ENCODE results near the gene ALDH2. TPM values are rescaled to one million over a fixed set of nuclear protein-coding genes. Genes with fewer than 3 reads are reported as not detected.
A peak's percentile ranks its signal among the peaks of the same experiment; 100 is the strongest.

ALDH2 gene
- total RNA-seq, 4 donors from 2014 or later, result 13.1 to 102 (median 73.5) TPM

DNA sequence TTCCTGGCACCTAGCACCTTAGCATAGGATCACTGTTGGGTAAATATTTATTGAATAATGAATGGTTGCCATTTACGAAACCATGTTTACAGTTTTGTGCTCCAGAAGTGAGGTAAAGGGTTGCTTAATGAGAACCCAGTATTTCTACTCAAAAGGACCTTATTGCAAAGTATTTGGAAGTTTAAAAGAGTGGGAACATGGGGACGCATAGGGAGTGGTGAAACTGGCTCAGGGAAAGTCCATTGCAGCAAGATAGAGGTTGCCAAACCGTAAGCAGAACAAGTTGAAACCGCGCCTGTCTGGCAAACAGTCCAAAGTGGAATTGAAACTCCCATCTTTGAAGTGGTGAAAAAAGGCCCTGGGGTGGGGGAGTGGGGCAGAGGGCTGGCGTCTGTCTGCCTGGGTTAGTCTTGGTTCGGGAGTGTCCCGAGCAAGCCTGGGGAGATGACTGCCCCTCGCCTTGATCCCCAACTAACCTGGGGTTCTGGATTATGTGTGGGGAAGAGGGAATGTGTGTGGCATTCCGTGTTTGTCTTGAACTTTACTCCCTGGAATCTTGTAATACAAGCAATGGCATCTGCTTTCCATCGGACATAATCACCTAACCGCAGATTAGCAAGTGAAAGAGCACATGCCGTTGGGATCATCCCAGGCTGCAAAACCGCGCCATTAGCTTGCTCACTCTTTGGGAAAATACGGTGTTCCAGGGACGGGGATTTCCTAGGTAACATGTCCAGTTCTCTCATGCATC, 7.2 kb downstream of the ALDH2 start:
- intact Hi-C loops (cut with DNase I; ENCODE audit: low total_unique reads), result no loop called here

DNA sequence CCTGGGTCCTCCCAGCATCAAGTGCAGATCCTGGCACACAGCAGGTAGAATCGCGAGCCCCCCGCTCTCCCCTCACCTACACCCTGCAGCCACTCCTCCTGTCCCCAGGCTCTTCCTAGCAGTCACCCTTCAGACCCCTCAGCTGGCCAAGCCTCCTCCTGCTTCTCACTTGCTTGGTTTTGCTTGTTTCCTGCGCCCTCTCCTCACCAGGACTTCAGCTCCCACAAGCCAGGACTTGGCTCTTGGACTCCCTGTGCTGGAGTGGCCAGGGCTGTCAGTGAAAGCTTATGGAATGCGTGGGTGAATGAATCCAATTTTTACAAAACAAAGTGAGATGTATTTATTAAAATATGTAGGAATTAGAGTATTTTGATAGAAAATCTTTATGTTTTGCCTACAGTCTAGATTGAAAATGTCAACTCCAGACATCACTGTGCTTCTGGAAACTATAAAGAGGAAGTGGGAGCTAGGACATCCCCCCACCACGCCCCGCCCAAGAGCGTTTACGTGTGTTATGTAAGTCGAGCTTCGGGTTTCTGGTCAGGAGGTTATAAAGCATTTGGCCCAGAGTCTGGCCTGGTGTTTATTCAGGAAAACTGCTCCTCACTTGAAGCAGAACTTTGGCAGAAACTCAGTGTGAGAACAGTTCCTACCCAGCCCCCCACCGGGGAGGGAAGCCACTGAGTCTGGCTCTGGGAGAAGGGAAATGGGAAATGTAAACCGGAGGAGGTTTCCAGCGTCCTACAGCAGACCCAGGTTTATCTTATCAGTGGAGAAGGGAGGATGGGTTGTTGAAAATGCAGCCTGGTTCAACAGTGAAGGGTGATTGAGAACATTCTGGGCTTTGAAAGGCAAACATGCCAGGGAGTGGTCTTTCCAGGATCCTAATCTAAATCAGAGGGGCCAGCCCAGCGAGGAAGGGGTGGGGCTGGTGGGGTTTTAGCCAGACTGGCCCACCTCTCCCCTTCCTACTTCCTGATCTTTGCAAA, 8.8 kb downstream of the ALDH2 start:
- intact Hi-C loops (cut with DNase I; ENCODE audit: low total_unique reads), result no loop called here
- H3K27me3 ChIP-seq, result no peaks in the 10 kb centered on the region
- DNase-seq, result peak; percentile 82 to 90
- H3K4me1 ChIP-seq, result peaks cover 19 to 27% of the 10 kb centered on the region in 2 donors
- H3K4me3 ChIP-seq, result peak overlapping the region in 1 of 2 donors; percentile 12
- H3K36me3 ChIP-seq, result no peaks in the 10 kb centered on the region
- TF ChIP-seq, protein P1, sequence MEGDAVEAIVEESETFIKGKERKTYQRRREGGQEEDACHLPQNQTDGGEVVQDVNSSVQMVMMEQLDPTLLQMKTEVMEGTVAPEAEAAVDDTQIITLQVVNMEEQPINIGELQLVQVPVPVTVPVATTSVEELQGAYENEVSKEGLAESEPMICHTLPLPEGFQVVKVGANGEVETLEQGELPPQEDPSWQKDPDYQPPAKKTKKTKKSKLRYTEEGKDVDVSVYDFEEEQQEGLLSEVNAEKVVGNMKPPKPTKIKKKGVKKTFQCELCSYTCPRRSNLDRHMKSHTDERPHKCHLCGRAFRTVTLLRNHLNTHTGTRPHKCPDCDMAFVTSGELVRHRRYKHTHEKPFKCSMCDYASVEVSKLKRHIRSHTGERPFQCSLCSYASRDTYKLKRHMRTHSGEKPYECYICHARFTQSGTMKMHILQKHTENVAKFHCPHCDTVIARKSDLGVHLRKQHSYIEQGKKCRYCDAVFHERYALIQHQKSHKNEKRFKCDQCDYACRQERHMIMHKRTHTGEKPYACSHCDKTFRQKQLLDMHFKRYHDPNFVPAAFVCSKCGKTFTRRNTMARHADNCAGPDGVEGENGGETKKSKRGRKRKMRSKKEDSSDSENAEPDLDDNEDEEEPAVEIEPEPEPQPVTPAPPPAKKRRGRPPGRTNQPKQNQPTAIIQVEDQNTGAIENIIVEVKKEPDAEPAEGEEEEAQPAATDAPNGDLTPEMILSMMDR (IDR thresholded peaks at IDR 0.05), result peak in 1 of 4 experiments; percentile 15
- peak; percentile 44 to 65 for TF ChIP-seq POLR2A (IDR thresholded peaks at IDR 0.05)
- peak overlapping the region; percentile 83 to 92 for H3K27ac ChIP-seq
- no peaks in the 10 kb centered on the region for H3K9me3 ChIP-seq

More for the DNA sequence above, 7.2 kb downstream of the ALDH2 start:
- H3K27me3 ChIP-seq, result no peaks in the 10 kb centered on the region
- H3K9me3 ChIP-seq, result no peaks in the 10 kb centered on the region
- H3K36me3 ChIP-seq, result no peaks in the 10 kb centered on the region
- peaks cover 22 to 27% of the 10 kb centered on the region in 2 donors for H3K4me1 ChIP-seq
- no peak for TF ChIP-seq POLR2A (IDR thresholded peaks at IDR 0.05)
- TF ChIP-seq, protein P1 (IDR thresholded peaks at IDR 0.05), result no peak
- DNase-seq, result peak; percentile 87 to 91
- peak overlapping the region; percentile 83 to 92 for H3K27ac ChIP-seq
- peak overlapping the region; percentile 5 to 12 for H3K4me3 ChIP-seq

DNA sequence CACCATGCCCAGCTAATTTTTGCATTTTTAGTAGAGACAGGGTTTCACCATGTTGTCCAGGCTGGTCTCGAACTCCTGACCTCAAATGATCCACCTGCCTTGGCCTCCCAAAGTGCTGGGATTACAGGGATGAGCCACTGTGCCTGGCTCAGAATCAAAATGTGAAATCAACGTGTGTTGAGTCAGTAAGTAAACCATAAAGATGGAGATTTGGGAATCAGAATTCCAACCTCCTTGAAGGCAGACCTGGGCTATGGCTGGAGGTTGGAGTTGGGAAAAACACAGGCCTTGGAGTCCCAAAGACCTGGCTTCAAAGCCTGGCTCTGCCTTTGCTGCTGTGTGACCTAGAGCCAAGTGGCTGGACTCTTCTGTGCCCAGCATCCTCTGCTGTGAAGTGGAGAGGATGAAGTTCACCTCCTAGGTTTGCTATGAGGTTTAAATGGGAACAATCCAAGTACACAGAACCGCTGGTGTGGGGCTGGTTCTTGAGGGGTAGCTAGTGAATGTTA, 10.2 kb downstream of the ALDH2 start:
- no peak for DNase-seq
- H3K4me3 ChIP-seq, result no peak overlapping the region
- intact Hi-C loops (cut with DNase I; ENCODE audit: low total_unique reads), result no loop called here
- H3K27me3 ChIP-seq, result no peaks in the 10 kb centered on the region
- TF ChIP-seq POLR2A (IDR thresholded peaks at IDR 0.05), result no peak
- TF ChIP-seq, protein P1 (IDR thresholded peaks at IDR 0.05), result no peak
- H3K4me1 ChIP-seq, result peaks cover 19 to 27% of the 10 kb centered on the region in 2 donors
- no peaks in the 10 kb centered on the region for H3K9me3 ChIP-seq
- H3K36me3 ChIP-seq, result no peaks in the 10 kb centered on the region
- peak overlapping the region; percentile 83 to 92 for H3K27ac ChIP-seq

DNA sequence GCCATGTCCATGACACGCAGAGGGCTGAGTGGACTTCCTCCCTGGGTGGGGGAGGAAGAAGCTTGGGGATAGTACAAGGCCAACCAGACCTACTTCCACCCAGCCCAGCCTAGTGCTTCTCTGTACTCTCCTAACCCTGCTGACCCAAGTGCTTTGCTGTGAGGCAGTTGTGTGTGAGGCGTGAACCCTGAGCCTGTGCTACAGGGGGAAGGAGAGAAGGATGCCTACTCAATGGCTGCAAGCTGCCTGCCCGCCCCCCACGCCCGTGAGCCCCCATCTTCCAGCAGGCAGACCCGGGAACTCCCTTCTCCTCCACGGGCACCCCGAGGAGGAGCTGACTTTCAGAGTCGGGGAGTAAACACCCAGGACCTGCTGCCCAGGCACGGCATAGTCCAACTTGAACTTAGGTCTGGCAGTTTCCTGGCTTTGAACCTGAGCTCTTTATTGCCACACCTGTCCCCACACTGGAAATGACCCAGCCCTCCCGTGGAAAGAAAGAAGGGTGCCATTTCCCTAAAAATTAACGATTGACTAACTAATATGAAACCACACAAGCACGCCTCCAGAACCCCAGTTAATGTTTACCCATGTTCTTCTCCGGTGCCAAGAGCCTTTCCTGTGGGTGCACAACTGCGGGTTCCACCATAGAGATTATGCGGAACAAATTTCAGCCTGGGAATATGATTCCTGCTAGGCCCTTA, 10.8 kb downstream of the ALDH2 start:
- H3K27ac ChIP-seq, result peak overlapping the region; percentile 83 to 92
- H3K27me3 ChIP-seq, result no peaks in the 10 kb centered on the region
- intact Hi-C loops (cut with DNase I; ENCODE audit: low total_unique reads), result no loop called here
- H3K36me3 ChIP-seq, result no peaks in the 10 kb centered on the region
- no peak for DNase-seq
- TF ChIP-seq, protein P1 (IDR thresholded peaks at IDR 0.05), result no peak
- no peak for TF ChIP-seq POLR2A (IDR thresholded peaks at IDR 0.05)
- no peak overlapping the region for H3K4me3 ChIP-seq
- H3K9me3 ChIP-seq, result no peaks in the 10 kb centered on the region
- peaks cover 19 to 27% of the 10 kb centered on the region in 2 donors for H3K4me1 ChIP-seq

Data from uterus (tissue), 4 donors.